ENCODE measurements around the gene ZNF436. TPM values are rescaled to one million over a fixed set of nuclear protein-coding genes. Genes with fewer than 3 reads are reported as not detected.

Gene ZNF436
- total and polyA plus RNA-seq, 5 donors from 2014 or later, result 2.1 to 5.2 (median 3.2) TPM

- H3K4me3 Mint-ChIP-seq, result peak overlapping the region in 1 of 4 donors; percentile 24
- H3K4me3 ChIP-seq (ENCODE audit: low read depth, low read length), result no peak overlapping the region
- H3K36me3 Mint-ChIP-seq, result peaks cover 3% of the 10 kb centered on the region
- H3K36me3 ChIP-seq (ENCODE audit: control insufficient read depth, insufficient read depth, low read length), result no peaks in the 10 kb centered on the region
- no peaks in the 10 kb centered on the region for H3K9me3 ChIP-seq (ENCODE audit: control insufficient read depth in 2 of 2, low read length in 2 of 2)
- peak; percentile 65 to 85 (median 72) for DNase-seq
- H3K27ac ChIP-seq (ENCODE audit: insufficient read depth, low read length, poor library complexity, severe bottlenecking), result no peak overlapping the region
- peak; percentile 80 to 85 for ATAC-seq (ENCODE audit: low read depth in 2 of 2)
- no peaks in the 10 kb centered on the region for H3K27me3 Mint-ChIP-seq
- no peaks in the 10 kb centered on the region for H3K9me3 Mint-ChIP-seq
- H3K27ac Mint-ChIP-seq, result no peak overlapping the region
- H3K27me3 ChIP-seq (ENCODE audit: control insufficient read depth, insufficient read depth, low read length), result no peaks in the 10 kb centered on the region
- no peaks in the 10 kb centered on the region for H3K4me1 ChIP-seq (ENCODE audit: control insufficient read depth, insufficient read depth, low read length, poor library complexity, severe bottlenecking)
- H3K4me1 Mint-ChIP-seq, result peaks cover 0 to 13% (median 6%) of the 10 kb centered on the region in 4 donors
Measured at GRCh38 chr1:23403735-23404486, 34.3 kb upstream of the ZNF436 start.

GRCh38 chr1:23403355-23403734 lies 33.7 kb upstream of the ZNF436 start:
- H3K27ac Mint-ChIP-seq, result no peak overlapping the region
- H3K36me3 Mint-ChIP-seq, result peaks cover 4% of the 10 kb centered on the region
- Histone ChIP-seq H3K36me3 (ENCODE audit: control insufficient read depth, insufficient read depth, low read length) (no peaks in the 10 kb centered on the region), H3K9me3 (ENCODE audit: control insufficient read depth in 2 of 2, low read length in 2 of 2) (no peaks in the 10 kb centered on the region), H3K27me3 (ENCODE audit: control insufficient read depth, insufficient read depth, low read length) (no peaks in the 10 kb centered on the region), H3K4me3 (ENCODE audit: low read depth, low read length) (no peak overlapping the region), H3K4me1 (ENCODE audit: control insufficient read depth, insufficient read depth, low read length, poor library complexity, severe bottlenecking) (no peaks in the 10 kb centered on the region), H3K27ac (ENCODE audit: insufficient read depth, low read length, poor library complexity, severe bottlenecking) (no peak overlapping the region)
- H3K4me1 Mint-ChIP-seq, result peaks cover 0 to 13% (median 6%) of the 10 kb centered on the region in 4 donors
- H3K9me3 Mint-ChIP-seq, result no peaks in the 10 kb centered on the region
- no peaks in the 10 kb centered on the region for H3K27me3 Mint-ChIP-seq
- ATAC-seq (ENCODE audit: low read depth in 2 of 2) (no peak), DNase-seq (no peak)
- H3K4me3 Mint-ChIP-seq, result no peak overlapping the region

GRCh38 chr1:23403038-23403336 lies 33.4 kb upstream of the ZNF436 start:
- no peak for DNase-seq

GRCh38 chr1:23402286-23403037 lies 32.8 kb upstream of the ZNF436 start:
- H3K9me3 Mint-ChIP-seq, result no peaks in the 10 kb centered on the region
- H3K27ac Mint-ChIP-seq, result no peak overlapping the region
- ATAC-seq (ENCODE audit: low read depth in 2 of 2), result no peak
- no peaks in the 10 kb centered on the region for H3K4me1 ChIP-seq (ENCODE audit: control insufficient read depth, insufficient read depth, low read length, poor library complexity, severe bottlenecking)
- no peak overlapping the region for H3K4me3 ChIP-seq (ENCODE audit: low read depth, low read length)
- no peaks in the 10 kb centered on the region for H3K9me3 ChIP-seq (ENCODE audit: control insufficient read depth in 2 of 2, low read length in 2 of 2)
- peaks cover 0 to 13% (median 6%) of the 10 kb centered on the region in 4 donors for H3K4me1 Mint-ChIP-seq
- peaks cover 10% of the 10 kb centered on the region for H3K36me3 Mint-ChIP-seq
- no peak overlapping the region for H3K27ac ChIP-seq (ENCODE audit: insufficient read depth, low read length, poor library complexity, severe bottlenecking)
- no peaks in the 10 kb centered on the region for H3K27me3 Mint-ChIP-seq
- no peak for DNase-seq
- H3K27me3 ChIP-seq (ENCODE audit: control insufficient read depth, insufficient read depth, low read length), result no peaks in the 10 kb centered on the region
- H3K36me3 ChIP-seq (ENCODE audit: control insufficient read depth, insufficient read depth, low read length), result no peaks in the 10 kb centered on the region
- no peak overlapping the region for H3K4me3 Mint-ChIP-seq

More at GRCh38 chr1:23403038-23403336, 33.4 kb upstream of the ZNF436 start:
- ATAC-seq (ENCODE audit: low read depth in 2 of 2), result no peak
- Histone ChIP-seq H3K36me3 (ENCODE audit: control insufficient read depth, insufficient read depth, low read length) (no peaks in the 10 kb centered on the region), H3K27ac (ENCODE audit: insufficient read depth, low read length, poor library complexity, severe bottlenecking) (no peak overlapping the region), H3K27me3 (ENCODE audit: control insufficient read depth, insufficient read depth, low read length) (no peaks in the 10 kb centered on the region), H3K9me3 (ENCODE audit: control insufficient read depth in 2 of 2, low read length in 2 of 2) (no peaks in the 10 kb centered on the region), H3K4me1 (ENCODE audit: control insufficient read depth, insufficient read depth, low read length, poor library complexity, severe bottlenecking) (no peaks in the 10 kb centered on the region), H3K4me3 (ENCODE audit: low read depth, low read length) (no peak overlapping the region)
- Mint-ChIP-seq H3K4me1 (peaks cover 0 to 13% (median 6%) of the 10 kb centered on the region in 4 donors), H3K36me3 (peaks cover 8% of the 10 kb centered on the region), H3K27ac (no peak overlapping the region), H3K9me3 (no peaks in the 10 kb centered on the region), H3K27me3 (no peaks in the 10 kb centered on the region), H3K4me3 (no peak overlapping the region)

GRCh38 chr1:23401313-23401712 lies 31.7 kb upstream of the ZNF436 start:
- peaks cover 0 to 13% (median 6%) of the 10 kb centered on the region in 4 donors for H3K4me1 Mint-ChIP-seq
- H3K9me3 Mint-ChIP-seq, result no peaks in the 10 kb centered on the region
- no peak for ATAC-seq (ENCODE audit: low read depth in 2 of 2)
- Histone ChIP-seq H3K27me3 (ENCODE audit: control insufficient read depth, insufficient read depth, low read length) (no peaks in the 10 kb centered on the region), H3K27ac (ENCODE audit: insufficient read depth, low read length, poor library complexity, severe bottlenecking) (no peak overlapping the region), H3K4me3 (ENCODE audit: low read depth, low read length) (no peak overlapping the region), H3K36me3 (ENCODE audit: control insufficient read depth, insufficient read depth, low read length) (no peaks in the 10 kb centered on the region), H3K9me3 (ENCODE audit: control insufficient read depth in 2 of 2, low read length in 2 of 2) (no peaks in the 10 kb centered on the region), H3K4me1 (ENCODE audit: control insufficient read depth, insufficient read depth, low read length, poor library complexity, severe bottlenecking) (no peaks in the 10 kb centered on the region)
- H3K4me3 Mint-ChIP-seq, result no peak overlapping the region
- no peak for DNase-seq
- H3K27ac Mint-ChIP-seq, result no peak overlapping the region
- no peaks in the 10 kb centered on the region for H3K27me3 Mint-ChIP-seq
- H3K36me3 Mint-ChIP-seq, result peaks cover 10% of the 10 kb centered on the region

- ATAC-seq (ENCODE audit: low read depth in 2 of 2) (no peak), DNase-seq (no peak)
- Histone ChIP-seq H3K27ac (ENCODE audit: insufficient read depth, low read length, poor library complexity, severe bottlenecking) (no peak overlapping the region), H3K36me3 (ENCODE audit: control insufficient read depth, insufficient read depth, low read length) (no peaks in the 10 kb centered on the region), H3K4me1 (ENCODE audit: control insufficient read depth, insufficient read depth, low read length, poor library complexity, severe bottlenecking) (no peaks in the 10 kb centered on the region), H3K9me3 (ENCODE audit: control insufficient read depth in 2 of 2, low read length in 2 of 2) (no peaks in the 10 kb centered on the region), H3K27me3 (ENCODE audit: control insufficient read depth, insufficient read depth, low read length) (no peaks in the 10 kb centered on the region), H3K4me3 (ENCODE audit: low read depth, low read length) (no peak overlapping the region)
- Mint-ChIP-seq H3K4me3 (no peak overlapping the region), H3K4me1 (peaks cover 0 to 13% (median 6%) of the 10 kb centered on the region in 4 donors), H3K9me3 (no peaks in the 10 kb centered on the region), H3K27me3 (no peaks in the 10 kb centered on the region), H3K36me3 (peaks cover 13% of the 10 kb centered on the region), H3K27ac (no peak overlapping the region)
Measured at GRCh38 chr1:23400324-23401114, 30.9 kb upstream of the ZNF436 start.

- Histone ChIP-seq H3K36me3 (ENCODE audit: control insufficient read depth, insufficient read depth, low read length) (no peaks in the 10 kb centered on the region), H3K9me3 (ENCODE audit: control insufficient read depth in 2 of 2, low read length in 2 of 2) (no peaks in the 10 kb centered on the region), H3K4me3 (ENCODE audit: low read depth, low read length) (no peak overlapping the region), H3K27ac (ENCODE audit: insufficient read depth, low read length, poor library complexity, severe bottlenecking) (no peak overlapping the region), H3K4me1 (ENCODE audit: control insufficient read depth, insufficient read depth, low read length, poor library complexity, severe bottlenecking) (no peaks in the 10 kb centered on the region), H3K27me3 (ENCODE audit: control insufficient read depth, insufficient read depth, low read length) (no peaks in the 10 kb centered on the region)
- Mint-ChIP-seq H3K27ac (no peak overlapping the region), H3K27me3 (no peaks in the 10 kb centered on the region), H3K4me3 (no peak overlapping the region), H3K36me3 (peaks cover 13% of the 10 kb centered on the region), H3K4me1 (peaks cover 0 to 9% (median 4%) of the 10 kb centered on the region in 4 donors), H3K9me3 (no peaks in the 10 kb centered on the region)
- DNase-seq, result no peak
- no peak for ATAC-seq (ENCODE audit: low read depth in 2 of 2)
Measured at GRCh38 chr1:23399229-23399628, 29.6 kb upstream of the ZNF436 start.
